HG03442 (cell line): Measurements from ENCODE around the gene ZNF619.

Experiments used
- ATAC-seq: cut with Tn5 transposase; IDR thresholded peaks from one replicate; pipeline ENCODE4 v1.9.1; 2021; ENCODE audit warnings: mild to moderate bottlenecking, moderate library complexity; ENCODE audit not compliant: unreplicated experiment

The ZNF619 gene

DNA sequence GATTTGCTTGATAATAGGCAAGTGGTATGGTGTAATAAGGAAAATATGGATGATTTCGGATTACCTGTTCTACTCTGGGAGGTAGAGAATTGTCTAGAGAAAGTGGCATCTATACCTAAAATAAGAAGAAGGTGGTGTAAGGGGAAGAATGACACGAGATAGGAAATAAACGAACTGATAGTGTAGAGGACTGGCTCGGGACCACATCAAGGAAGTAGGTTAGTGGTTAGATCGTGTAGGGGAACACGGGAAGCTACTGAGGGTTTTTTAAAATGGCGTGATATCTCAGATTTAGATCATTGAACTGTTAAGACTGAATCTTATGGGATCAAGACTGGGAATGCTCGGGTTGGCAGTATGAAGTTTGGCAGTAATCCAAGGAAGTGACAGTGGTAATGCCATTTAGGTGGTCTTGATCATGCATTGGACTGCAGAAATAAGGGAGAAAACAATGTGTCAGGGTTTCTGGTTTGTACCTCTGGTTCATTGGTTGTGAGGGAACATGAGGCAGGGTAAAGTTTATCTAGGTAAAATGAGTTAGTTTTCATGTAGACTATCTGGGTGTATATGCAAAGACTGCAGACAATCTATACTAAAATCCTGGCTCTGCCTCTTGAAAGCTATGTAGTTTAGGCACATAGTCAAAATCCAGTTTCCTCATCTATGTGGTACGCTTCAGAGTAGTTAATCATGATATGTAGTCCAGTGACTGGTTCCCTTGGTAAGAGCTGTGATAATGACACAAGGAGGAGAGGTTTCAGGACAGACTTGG, 12.4 kb upstream of the ZNF619 start:
- ATAC-seq: no peak

DNA sequence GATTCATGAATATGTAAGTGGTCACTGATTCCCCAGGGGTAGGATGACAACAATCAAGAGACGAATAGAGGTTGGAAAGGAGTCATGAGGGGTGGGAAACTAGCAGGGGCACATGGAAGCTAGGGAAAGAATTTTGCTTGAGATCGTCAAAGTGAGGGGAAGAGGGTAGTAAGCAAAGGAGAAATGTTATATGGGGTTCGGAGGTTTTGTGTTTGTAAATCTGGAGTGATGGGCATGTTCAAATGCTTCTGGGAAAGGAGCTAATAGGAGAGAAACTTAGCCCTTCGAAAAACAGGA, 11.9 kb upstream of the ZNF619 start:
- no peak for ATAC-seq

DNA sequence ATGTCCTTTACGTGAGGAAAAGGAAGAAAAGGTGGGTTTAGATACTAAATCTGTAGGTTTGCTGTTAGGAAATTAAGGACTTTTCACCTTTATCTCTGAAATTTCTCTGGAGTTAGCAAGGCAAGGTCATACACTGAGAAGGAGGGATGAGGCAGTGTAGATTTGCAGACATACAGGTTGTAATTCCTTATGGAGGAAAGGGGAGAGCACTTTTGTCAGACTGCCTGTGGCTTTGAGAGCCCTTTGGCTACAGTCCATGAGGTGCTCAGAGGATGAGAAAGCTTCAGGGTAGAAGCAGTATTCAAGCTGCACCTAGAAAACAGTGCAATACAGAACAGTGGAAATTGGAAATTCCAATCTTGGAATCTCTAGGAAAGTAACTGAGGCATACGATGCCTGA, 11.5 kb upstream of the ZNF619 start:
- ATAC-seq: no peak

DNA sequence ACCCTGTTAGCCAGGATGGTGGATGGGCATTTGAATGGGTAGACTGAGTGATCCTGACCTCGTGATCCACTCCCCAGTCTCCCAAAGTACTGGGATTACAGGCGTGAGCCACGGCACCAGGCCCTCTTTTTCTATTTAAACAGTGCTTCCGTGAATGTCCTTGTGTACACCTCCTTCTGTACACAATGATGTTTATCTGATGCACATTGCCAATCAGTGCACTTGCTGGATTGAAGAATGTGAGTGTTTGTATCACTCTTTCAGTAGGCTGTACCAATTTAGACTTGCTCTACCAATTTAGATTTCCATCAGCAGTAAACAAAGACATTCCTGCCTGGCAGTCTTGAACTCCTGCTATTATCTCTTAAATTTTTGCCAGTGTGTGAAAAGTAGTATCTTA, 8.9 kb upstream of the ZNF619 start:
- no peak for ATAC-seq

DNA sequence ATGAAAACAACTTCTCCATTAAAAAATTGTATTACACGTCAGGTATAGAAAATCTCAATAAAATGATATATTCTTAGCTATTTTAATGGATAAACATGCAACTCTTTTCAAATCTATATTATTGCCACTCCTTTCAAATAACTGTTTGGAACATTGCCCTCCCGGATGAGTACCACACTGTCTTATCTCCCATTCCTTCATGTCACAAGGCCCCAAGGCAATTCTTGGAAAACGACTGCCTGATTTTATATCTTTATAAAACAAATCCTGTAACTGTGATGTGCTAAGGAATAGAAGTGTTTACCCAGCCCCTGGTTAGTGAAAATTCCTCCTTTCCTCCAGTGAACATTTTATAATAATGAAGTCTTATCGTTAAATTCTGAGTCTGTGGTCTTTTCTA, 6.2 kb upstream of the ZNF619 start:
- no peak for ATAC-seq

DNA sequence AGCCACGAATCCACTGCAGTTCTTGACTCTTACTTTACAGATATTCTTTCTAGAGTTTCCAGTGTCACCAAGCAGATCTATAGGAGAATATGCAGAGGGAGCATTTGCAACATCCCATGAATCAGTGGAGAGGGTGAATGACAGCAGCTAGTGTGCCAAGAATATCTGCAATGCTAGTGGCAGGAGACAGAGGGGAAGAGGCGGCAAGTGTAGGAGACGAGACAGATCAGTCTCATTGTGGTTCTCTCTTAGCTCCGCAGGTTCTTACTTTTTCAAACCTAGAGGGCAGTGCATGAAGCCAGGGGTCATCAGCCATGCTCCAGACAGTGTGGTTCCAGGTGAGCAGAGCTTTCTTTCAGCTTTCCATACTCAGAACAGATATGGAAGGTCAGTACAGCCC, 744 bp downstream of the ZNF619 start:
- ATAC-seq: no peak

DNA sequence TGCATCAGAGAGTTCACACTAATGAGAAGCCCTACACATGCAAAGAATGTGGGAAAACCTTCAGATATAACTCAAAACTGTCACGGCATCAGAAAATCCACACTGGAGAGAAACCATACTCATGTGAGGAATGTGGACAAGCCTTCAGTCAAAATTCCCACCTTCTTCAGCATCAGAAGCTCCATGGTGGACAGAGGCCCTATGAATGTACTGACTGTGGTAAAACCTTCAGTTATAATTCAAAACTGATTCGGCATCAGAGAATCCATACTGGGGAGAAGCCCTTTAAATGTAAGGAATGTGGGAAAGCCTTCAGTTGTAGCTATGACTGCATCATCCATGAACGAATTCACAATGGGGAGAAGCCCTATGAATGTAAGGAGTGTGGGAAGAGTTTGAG, 10.2 kb downstream of the ZNF619 start:
- ATAC-seq: no peak

DNA sequence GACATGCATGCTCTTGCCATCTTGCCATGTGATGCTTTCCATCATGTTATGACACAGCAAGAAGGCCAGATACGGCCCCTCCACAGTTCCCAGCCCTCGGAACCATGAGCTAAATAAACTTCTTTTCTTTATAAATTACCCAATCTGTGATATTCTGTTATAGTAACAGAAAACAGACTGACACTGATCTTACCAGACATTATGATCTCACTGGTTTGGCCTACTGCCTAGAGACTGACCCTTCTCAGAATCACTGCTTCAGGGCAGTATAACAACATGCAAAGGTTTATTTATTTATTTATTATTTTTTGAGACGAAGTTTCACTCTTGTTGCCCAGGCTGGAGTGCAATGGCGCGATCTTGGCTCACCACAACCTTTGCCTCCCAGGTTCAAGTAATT, 14.0 kb downstream of the ZNF619 start:
- ATAC-seq: no peak

DNA sequence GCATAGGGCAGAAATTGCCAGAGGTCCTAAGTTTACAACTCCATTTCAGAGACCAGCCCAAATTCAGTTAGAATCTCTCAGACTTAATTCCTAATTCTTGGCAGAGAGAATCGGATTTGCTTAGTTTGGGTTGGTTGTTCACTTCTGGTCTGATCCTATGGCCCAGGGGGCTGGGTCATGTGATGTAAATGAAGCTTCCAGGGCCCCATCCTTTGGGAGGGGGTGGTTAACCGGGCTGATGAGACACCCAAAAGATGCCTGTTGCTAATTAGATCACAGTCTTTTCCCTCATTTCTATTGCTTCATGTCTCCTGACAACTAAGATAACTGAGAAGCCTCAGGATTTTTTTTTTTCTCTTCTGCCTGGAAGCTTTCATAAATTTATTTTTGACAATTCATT, 17.8 kb downstream of the ZNF619 start:
- ATAC-seq: no peak

DNA sequence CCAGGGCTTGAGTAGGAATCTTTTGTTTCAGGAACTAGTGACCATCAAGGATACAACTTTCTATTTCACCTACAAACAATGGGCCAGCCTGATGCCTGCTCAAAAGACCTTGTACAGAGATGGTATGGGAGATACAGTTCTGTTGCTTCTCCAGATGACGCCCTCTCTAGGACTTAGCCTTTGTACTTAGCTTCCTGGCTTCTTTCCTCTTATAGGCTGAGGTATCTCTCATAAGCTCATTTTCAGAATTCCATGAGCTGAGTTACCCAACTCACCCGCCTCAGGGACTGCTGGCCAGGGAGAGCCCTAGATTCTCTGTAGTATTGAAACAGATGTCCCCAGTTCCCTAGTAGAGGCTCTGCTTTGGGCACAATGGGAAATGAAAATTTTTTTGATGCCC, 20.4 kb downstream of the ZNF619 start:
- no peak for ATAC-seq

DNA sequence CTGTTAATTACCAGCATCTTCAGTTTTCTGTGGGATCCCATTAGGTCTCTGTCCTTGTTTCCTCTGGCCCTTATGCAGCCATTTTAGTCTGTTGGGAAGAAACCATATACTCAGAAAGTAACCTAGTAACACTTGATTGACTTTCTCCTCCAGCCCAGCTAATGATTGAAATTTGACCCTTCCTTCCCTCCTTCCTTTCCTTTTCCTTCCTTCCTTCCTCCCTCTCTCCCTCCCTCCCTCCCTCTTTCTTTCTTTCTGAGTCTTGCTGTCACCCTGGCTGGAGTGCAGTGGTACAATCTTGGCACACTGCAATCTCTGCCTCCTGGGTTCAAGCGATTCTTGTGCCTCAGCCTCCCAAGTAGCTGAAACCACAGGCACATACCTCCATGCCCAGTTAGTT, 23.0 kb downstream of the ZNF619 start:
- no peak for ATAC-seq

DNA sequence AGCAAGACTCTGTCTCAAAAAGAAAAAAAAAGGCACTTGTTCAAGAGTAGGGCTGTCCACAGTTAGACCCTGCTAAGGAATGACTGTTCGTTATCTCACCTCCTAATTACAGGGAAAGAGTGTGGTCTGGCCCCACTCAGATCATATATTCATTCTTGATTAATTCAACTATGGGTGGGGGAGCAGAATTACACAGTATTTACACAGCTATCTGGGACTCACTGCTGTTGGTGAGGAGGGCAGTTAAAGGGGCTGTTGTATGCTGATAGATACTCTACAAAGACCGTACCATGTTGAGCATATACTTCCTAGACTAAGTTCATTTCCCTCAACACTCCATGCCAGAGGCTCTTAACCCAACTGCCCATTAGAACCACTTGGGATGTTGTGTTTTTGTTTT, 25.1 kb downstream of the ZNF619 start:
- no peak for ATAC-seq

DNA sequence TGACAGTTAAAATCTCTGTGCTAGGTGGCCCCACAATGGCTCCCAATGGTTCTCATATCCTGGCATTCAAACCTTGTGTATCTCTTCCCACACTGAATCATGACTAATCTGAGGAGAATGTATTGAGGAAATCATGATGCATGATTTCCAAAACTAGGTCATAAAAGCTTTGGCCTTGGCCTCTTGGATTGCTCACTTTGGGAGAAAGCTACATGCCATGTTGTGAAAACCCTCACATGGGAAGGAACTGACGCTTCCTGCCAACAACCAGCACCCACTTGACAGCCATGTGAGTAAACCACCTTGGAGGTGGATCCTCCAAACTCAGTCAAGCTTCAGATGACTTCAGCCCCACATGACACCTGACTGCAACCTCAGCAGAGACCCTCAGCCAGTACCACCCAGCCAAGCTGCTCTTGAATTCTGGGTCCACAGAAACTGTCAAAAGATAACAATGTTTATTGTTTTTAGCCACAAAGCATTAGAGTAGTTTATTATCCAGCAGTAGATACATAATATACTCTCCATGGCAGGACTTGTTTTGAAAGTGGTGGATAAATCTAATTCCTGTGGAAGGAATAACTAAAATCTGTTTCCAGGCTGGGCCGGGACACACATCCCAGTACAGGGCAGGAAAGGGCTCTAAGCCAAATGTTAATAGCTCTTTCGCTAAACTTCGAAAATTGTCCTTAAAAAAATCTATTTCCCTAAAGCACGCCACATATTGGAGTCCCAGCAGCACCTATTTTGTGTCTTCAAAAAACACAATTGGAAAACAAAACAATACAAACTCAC, 27.9 kb downstream of the ZNF619 start:
- no peak for ATAC-seq

DNA sequence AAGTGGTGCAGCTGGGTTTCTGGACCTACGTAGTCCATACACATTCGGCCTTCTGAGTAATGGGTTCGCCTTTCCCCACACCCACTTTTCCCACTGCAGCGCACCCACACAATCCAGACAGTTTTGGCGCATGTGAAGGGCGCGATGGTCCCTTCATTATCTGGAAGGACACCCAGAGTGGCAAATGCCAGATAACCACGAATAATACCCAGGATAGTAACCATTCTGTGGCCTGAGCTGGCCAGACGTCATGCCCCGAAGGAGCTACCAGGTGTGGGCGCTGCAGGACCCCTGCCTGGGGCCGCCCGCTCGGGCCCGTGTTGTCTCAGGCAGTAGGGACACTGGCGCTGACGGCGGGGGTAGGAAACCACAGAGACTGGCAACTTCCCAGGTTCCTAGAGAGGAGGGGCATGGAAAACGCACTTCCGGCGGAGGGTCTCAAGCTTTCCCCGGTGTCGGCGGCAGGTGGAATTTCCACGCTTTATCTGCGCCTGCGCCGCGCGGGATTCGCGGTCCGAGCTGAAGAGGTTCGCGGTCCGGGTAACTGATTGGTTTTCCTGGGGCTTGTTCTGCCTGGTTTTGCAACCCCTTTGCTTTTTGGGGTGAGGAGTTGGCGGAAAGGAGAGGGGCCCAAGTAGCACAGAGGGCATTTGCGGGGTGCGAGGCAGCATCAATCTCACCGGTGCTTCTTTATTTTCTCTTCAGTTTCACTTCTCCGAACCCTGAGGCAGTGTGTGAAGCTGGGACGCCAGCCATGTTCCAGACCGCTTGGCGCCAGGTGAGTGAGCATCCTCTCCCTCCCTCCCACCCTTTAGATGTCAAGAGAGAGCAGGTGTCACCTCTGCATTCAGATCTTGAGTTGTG, 28.9 kb downstream of the ZNF619 start, which contains the start of gene ZNF620:
ZNF620 (plus strand) TSS at position 441 of the 864 bp plus-strand sequence; CDS start at position 755, 314 bp downstream.
- ATAC-seq: peak; percentile 77

DNA sequence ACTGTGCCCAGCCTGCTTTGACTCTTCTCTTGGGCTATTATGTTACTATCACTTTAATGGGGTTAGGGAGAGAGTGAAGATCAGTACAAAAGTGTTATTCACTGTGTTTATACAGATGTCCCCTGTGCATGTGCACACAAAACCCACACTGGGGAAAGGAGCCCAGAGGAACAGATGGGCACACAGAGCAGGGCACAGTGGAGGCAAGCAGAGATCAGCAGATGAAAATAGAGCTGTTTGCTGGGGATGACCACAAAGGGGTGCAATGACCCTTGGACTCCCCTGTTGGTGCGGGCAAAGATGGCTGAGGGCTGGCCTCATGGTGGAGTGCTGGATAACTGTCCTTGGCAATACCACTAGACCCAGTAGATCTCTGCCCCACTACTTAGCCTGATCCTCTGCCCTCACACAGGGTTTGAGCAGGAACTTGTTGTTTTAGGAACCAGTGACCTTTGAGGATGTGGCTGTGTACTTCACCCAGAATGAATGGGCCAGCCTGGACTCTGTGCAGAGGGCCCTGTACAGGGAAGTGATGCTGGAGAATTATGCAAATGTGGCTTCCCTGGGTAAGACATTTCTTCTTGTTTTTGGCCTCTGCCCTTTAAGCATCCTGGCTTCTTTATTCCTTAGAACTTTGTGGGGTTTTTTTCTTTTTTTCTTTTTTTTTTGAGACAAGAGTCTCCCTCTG, 34.3 kb downstream of the ZNF619 start:
- no peak for ATAC-seq

DNA sequence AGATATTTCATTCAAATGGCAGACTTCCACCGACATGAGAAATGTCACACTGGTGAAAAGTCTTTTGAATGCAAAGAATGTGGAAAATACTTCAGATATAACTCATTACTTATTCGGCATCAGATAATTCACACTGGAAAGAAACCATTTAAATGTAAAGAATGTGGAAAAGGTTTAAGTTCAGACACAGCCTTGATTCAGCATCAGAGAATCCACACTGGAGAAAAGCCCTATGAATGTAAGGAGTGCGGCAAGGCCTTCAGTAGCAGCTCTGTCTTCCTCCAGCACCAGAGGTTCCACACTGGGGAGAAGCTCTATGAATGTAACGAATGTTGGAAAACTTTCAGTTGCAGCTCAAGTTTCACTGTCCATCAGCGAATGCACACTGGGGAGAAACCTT, 39.3 kb downstream of the ZNF619 start:
- ATAC-seq: no peak

DNA sequence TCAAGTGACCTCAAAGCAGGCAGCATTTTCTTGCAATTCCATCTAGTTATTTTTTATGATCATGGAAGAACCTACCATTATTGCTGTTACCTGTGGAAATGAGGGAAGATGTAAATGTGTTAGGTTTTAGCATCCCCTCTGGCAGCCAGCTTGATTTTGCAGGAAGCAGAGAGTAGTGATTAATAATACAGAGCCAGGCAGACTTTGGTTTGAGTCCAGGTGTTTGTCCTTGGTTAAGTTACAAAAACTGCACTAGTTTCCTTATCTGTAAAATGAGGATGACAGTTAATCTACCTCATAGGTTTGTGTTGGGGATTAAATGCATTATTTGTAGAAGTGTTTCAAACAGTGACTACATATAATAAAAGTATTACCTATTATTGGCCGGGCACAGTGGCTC, 41.1 kb downstream of the ZNF619 start:
- no peak for ATAC-seq

DNA sequence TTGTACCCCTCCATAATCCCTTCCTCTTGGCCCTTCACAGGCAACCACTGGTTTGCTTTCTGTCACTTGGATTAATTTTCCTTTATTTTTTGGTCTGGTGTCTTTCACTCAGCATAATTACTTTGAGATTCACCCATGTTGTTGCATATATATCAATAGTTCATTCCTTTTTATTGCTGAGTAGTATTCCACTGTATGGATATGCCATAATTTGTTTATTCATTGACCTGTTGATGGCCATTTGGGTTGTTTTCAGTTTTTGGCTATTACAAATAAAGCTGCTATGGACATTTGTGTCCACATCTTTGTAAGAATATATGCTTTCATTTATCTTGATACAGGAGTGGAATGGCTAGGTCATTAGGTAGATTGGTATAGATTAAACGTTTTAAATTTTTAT, 41.9 kb downstream of the ZNF619 start:
- no peak for ATAC-seq

DNA sequence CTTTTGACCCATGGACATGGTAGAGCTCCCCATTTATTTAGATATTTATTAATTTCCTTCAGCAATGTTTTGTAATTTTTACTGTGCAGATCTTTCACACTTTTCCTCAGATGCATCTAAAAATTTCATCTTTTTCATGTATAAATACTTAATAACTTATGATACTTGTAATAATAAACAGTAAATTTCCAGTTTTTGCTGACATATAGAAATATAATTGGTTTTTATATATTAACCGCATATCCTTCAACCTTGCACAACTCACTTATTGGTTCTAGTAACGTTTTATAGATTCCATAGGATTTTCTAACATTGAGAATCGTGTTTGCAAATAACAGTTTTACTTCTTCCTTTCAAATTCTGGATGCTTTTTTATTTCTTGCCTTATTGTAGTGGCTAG, 44.3 kb downstream of the ZNF619 start:
- ATAC-seq: no peak

DNA sequence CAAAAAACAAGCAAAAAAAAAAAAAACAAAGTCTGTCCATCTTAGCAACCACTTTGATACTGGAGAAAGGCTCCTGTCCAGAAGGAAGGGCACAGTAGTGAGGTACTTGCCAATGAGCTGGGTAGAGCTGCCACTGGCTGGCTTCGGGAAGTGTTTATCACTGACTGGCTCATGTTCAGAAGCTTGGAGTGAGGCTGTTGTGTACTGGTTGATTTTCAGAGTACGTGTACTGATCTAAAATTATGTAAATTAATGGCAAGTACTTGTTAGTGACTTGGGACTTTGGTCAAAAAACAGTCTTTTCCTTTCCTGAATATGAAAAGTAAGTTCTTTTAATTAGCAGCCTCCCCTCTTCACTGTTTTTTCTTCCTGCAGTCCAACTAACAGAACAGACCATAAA, 46.9 kb downstream of the ZNF619 start:
- no peak for ATAC-seq

DNA sequence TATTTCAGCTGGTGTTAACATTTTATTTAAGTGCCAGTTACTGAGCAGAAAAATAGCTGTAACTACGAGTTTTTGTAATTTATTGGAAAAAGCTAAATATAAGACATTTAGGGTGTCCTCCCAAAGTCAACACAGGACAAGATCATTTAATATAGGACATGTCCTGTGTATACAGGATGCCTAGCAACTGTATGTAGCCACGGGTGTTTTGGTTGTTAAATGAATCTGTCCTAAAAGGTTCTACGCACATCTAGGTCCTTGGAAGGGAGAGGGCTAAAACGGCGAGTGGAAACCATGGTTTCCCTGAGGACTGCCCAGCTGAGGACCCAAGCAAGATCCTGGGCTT, 47.3 kb downstream of the ZNF619 start:
- ATAC-seq: no peak
